Subcutaneous abdominal adipose tissue (tissue), 5 donors: ENCODE data around the gene TAS2R7.
"Not testable (repeated sequence)": the region's sequence is repeated elsewhere in the genome, so short reads cannot be mapped to it uniquely, and the experiment has no call there.

Experiments used
- H3K27ac ChIP-seq: one replicate; pipeline ENCODE4 v1.7.0; 2013; ENCODE audit warnings: low read depth, mild to moderate bottlenecking, inconsistent platforms, low read length, moderate library complexity
- H3K27me3 ChIP-seq, 5 donors: one replicate each; pipeline ENCODE4 v1.7.0; 2013; ENCODE audit warnings: low read length in 5 of 5, inconsistent platforms in 1 of 5; ENCODE audit not compliant: control insufficient read depth in 5 of 5, insufficient read depth in 4 of 5
- H3K36me3 ChIP-seq, 5 donors: one replicate each; pipeline ENCODE4 v1.7.0; 2013; ENCODE audit warnings: low read length in 5 of 5; ENCODE audit not compliant: control insufficient read depth in 5 of 5, insufficient read depth in 5 of 5
- H3K4me1 ChIP-seq, 5 donors: one replicate each; pipeline ENCODE4 v1.7.0; 2013; ENCODE audit warnings: low read length in 5 of 5, mild to moderate bottlenecking in 3 of 5, moderate library complexity in 1 of 5; ENCODE audit not compliant: control insufficient read depth in 5 of 5, insufficient read depth in 5 of 5
- H3K4me3 ChIP-seq, 5 donors: one replicate each; pipeline ENCODE4 v1.7.0; 2013; ENCODE audit warnings: low read length in 5 of 5, low read depth in 1 of 5
- H3K9ac ChIP-seq, 5 donors: one replicate each; pipeline ENCODE4 v1.7.0; 2013; ENCODE audit warnings: low read length in 5 of 5, mild to moderate bottlenecking in 4 of 5, moderate library complexity in 3 of 5
- H3K9me3 ChIP-seq, 5 donors: one replicate each; pipeline ENCODE4 v1.7.0; 2013; ENCODE audit warnings: low read length in 5 of 5; ENCODE audit not compliant: control insufficient read depth in 5 of 5
- donor health status: healthy.
- donor health status: healthy.
- donor health status: healthy.
- donor health status: healthy.
- donor health status: healthy.

Gene TAS2R7

GRCh38 chr12:10811883-10812536 is 9.6 kb upstream of the TAS2R7 start:
- Histone ChIP-seq H3K9me3 (no peaks in the 10 kb centered on the region), H3K27ac (no peak overlapping the region), H3K27me3 (no peaks in the 10 kb centered on the region), H3K4me3 (no peak overlapping the region), H3K9ac (no peak overlapping the region), H3K4me1 (no peaks in the 10 kb centered on the region), H3K36me3 (no peaks in the 10 kb centered on the region)

- Histone ChIP-seq H3K4me1 (no peaks in the 10 kb centered on the region), H3K4me3 (no peak within 1 kb of the TSS), H3K9ac (no peak within 1 kb of the TSS), H3K9me3 (no peaks in the 10 kb centered on the region), H3K36me3 (no peaks in the 10 kb centered on the region), H3K27ac (no peak within 1 kb of the TSS), H3K27me3 (no peaks in the 10 kb centered on the region)
These were observed 7.6 kb upstream of the TAS2R7 start, which contains the start of gene TAS2R9 for GRCh38 chr12:10810068-10810467. Gene TAS2R9, minus strand, starts transcription at chr12:10810168. Its CDS starts 93 bp downstream, at chr12:10810075.

GRCh38 chr12:10807186-10807585 is 4.8 kb upstream of the TAS2R7 start, which contains the start of gene TAS2R8:
Gene TAS2R8, minus strand, starts transcription at chr12:10807286. Its CDS starts 306 bp downstream, at chr12:10806980.
- Histone ChIP-seq H3K9ac (no peak within 1 kb of the TSS), H3K36me3 (no peaks in the 10 kb centered on the region), H3K9me3 (no peaks in the 10 kb centered on the region), H3K27ac (no peak within 1 kb of the TSS), H3K4me3 (no peak within 1 kb of the TSS), H3K27me3 (no peaks in the 10 kb centered on the region), H3K4me1 (no peaks in the 10 kb centered on the region)

- Histone ChIP-seq H3K27me3 (no peaks in the 10 kb centered on the region), H3K4me1 (no peaks in the 10 kb centered on the region), H3K4me3 (no peak overlapping the region), H3K9me3 (no peaks in the 10 kb centered on the region), H3K27ac (no peak overlapping the region), H3K36me3 (no peaks in the 10 kb centered on the region), H3K9ac (no peak overlapping the region)
These were observed 686 bp downstream of the TAS2R7 start for GRCh38 chr12:10801741-10802140.

- Histone ChIP-seq H3K9me3 (no peaks in the 10 kb centered on the region), H3K36me3 (no peaks in the 10 kb centered on the region), H3K27me3 (no peaks in the 10 kb centered on the region), H3K4me1 (no peaks in the 10 kb centered on the region), H3K27ac (no peak overlapping the region), H3K9ac (no peak overlapping the region), H3K4me3 (no peak overlapping the region)
These were observed 8.2 kb downstream of the TAS2R7 start for GRCh38 chr12:10794222-10794621.

- not testable (repeated sequence) for H3K36me3 ChIP-seq, H3K9me3 ChIP-seq, H3K4me1 ChIP-seq, H3K27ac ChIP-seq, H3K9ac ChIP-seq, H3K4me3 ChIP-seq, H3K27me3 ChIP-seq
These were observed 10.7 kb downstream of the TAS2R7 start for GRCh38 chr12:10791769-10792168.

GRCh38 chr12:10783252-10783651 is 19.2 kb downstream of the TAS2R7 start:
- H3K4me3 ChIP-seq = no peak overlapping the region
- H3K36me3 ChIP-seq = no peaks in the 10 kb centered on the region
- H3K27me3 ChIP-seq = no peaks in the 10 kb centered on the region
- no peak overlapping the region for H3K9ac ChIP-seq
- no peak overlapping the region for H3K27ac ChIP-seq
- no peaks in the 10 kb centered on the region for H3K4me1 ChIP-seq
- H3K9me3 ChIP-seq = no peaks in the 10 kb centered on the region

- Histone ChIP-seq H3K9ac (no peak overlapping the region), H3K4me3 (no peak overlapping the region), H3K27ac (no peak overlapping the region), H3K4me1 (no peaks in the 10 kb centered on the region), H3K9me3 (no peaks in the 10 kb centered on the region), H3K27me3 (peaks cover 0 to 2% (median 0%) of the 10 kb centered on the region in 5 donors), H3K36me3 (no peaks in the 10 kb centered on the region)
These were observed 23.3 kb downstream of the TAS2R7 start for GRCh38 chr12:10779103-10779502.

- no peaks in the 10 kb centered on the region for H3K4me1 ChIP-seq
- H3K9me3 ChIP-seq = no peaks in the 10 kb centered on the region
- no peak overlapping the region for H3K9ac ChIP-seq
- no peak overlapping the region for H3K27ac ChIP-seq
- no peak overlapping the region for H3K4me3 ChIP-seq
- H3K36me3 ChIP-seq = no peaks in the 10 kb centered on the region
- peaks cover 3 to 14% (median 6%) of the 10 kb centered on the region in 5 donors for H3K27me3 ChIP-seq
These were observed 31.2 kb downstream of the TAS2R7 start for GRCh38 chr12:10771132-10771733.

- Histone ChIP-seq H3K4me1 (no peaks in the 10 kb centered on the region), H3K27me3 (peaks cover 0 to 8% (median 0%) of the 10 kb centered on the region in 5 donors), H3K27ac (no peak overlapping the region), H3K9me3 (peaks cover 7 to 13% (median 9%) of the 10 kb centered on the region in 5 donors), H3K4me3 (no peak overlapping the region), H3K9ac (no peak overlapping the region), H3K36me3 (no peaks in the 10 kb centered on the region)
These were observed 42.8 kb downstream of the TAS2R7 start for GRCh38 chr12:10759657-10760056.
